Natural killer cell (primary cell): ENCODE data around the gene TNFAIP3. TPM values are rescaled to one million over a fixed set of nuclear protein-coding genes. Genes with fewer than 3 reads are reported as not detected.

Experiments
- ATAC-seq, 3 donors: fragments of 150-1000 bp in 2 of 3; fragments of 200-7000 bp in 1 of 3; cut with Tn5 transposase; 1 replicate in 1 of 3; 2 replicates in 2 of 3; pipeline ENCODE4 v1.10.0; 2021; ENCODE audit warnings: mild to moderate bottlenecking in 2 of 3, moderate library complexity in 2 of 3
- DNase-seq, 2 donors: peaks; one replicate each; pipeline versions ENCODE4 v3.0.0 to v3.0.0-alpha.2; 2013 to 2021; ENCODE audit warnings: mixed read lengths in 1 of 2
- H3K27ac ChIP-seq: one replicate; pipeline ENCODE4 v1.5.1; 2013; ENCODE audit warnings: mild to moderate bottlenecking, low read length
- H3K27me3 ChIP-seq: one replicate; pipeline ENCODE4 v1.6.1; 2013; ENCODE audit warnings: low read length; ENCODE audit not compliant: control insufficient read depth, insufficient read depth
- H3K36me3 ChIP-seq: one replicate; pipeline ENCODE4 v1.6.1; 2013; ENCODE audit warnings: low read length; ENCODE audit not compliant: control insufficient read depth, insufficient read depth
- H3K4me1 ChIP-seq: one replicate; pipeline ENCODE4 v1.6.1; 2013; ENCODE audit warnings: low read length; ENCODE audit not compliant: control insufficient read depth, insufficient read depth
- H3K4me3 ChIP-seq: one replicate; pipeline ENCODE4 v1.5.1; 2013; ENCODE audit warnings: low read length
- H3K9me3 ChIP-seq: one replicate; pipeline ENCODE4 v1.6.1; 2013; ENCODE audit warnings: low read length; ENCODE audit not compliant: control insufficient read depth, insufficient read depth
- H3K27ac Mint-ChIP-seq, 2 donors: one replicate each; pipeline ENCODE4 v1.8.0; 2022; ENCODE audit warnings: mild to moderate bottlenecking in 2 of 2, mixed read lengths in 2 of 2, moderate library complexity in 1 of 2
- H3K27me3 Mint-ChIP-seq, 2 donors: one replicate each; pipeline ENCODE4 v1.8.0; 2022; ENCODE audit warnings: low read depth in 2 of 2, mixed read lengths in 2 of 2
- H3K36me3 Mint-ChIP-seq: one replicate; pipeline ENCODE4 v1.8.0; 2022; ENCODE audit warnings: mixed read lengths
- H3K4me1 Mint-ChIP-seq, 2 donors: one replicate each; pipeline ENCODE4 v1.8.0; 2022; ENCODE audit warnings: mixed read lengths in 2 of 2
- H3K4me3 Mint-ChIP-seq: one replicate; pipeline ENCODE4 v1.8.0; 2022; ENCODE audit warnings: mild to moderate bottlenecking, moderate library complexity, mixed read lengths
- H3K9me3 Mint-ChIP-seq, 2 donors: one replicate each; pipeline ENCODE4 v1.8.0; 2022; ENCODE audit warnings: mixed read lengths in 2 of 2
- CTCF ChIP-seq: fragments of 200-600 bp; IDR thresholded peaks from one replicate; pipeline ENCODE4 v1.8.0; 2022; ENCODE audit warnings: antibody characterized with exemption
- WGBS: methylation state at CpG from one replicate; pipeline ENCODE4 v1.1.7; 2013; ENCODE audit warnings: missing lambda C conversion rate; ENCODE audit not compliant: insufficient coverage; 5-methylcytosine and 5-hydroxymethylcytosine counted together
- intact Hi-C: fragments of 100-400 bp; cut with micrococcal nuclease; formaldehyde crosslinking; loops from one replicate; pipeline ENCODE4 v1.14.2; 2022
- total RNA-seq, 4 donors: library from RNA; stranded (reverse); fragments of 120-200 nt in 1 of 4; gene quantifications; one replicate each; pipeline versions ENCODE4 v1.2.3 to v1.2.4, GENCODE V29; 2013 to 2022

Gene TNFAIP3
- total RNA-seq, 3 donors from 2014 or later (not counting 1 experiment from before 2014, with no cell fraction given) = 1,163 to 1,298 (median 1,241) TPM

- DNase-seq = no peak
- Histone ChIP-seq H3K36me3 (no peaks in the 10 kb centered on the region), H3K27me3 (no peaks in the 10 kb centered on the region), H3K9me3 (no peaks in the 10 kb centered on the region), H3K4me3 (no peak overlapping the region), H3K27ac (no peak overlapping the region), H3K4me1 (no peaks in the 10 kb centered on the region)
- H3K9me3 Mint-ChIP-seq = no peaks in the 10 kb centered on the region
- no peak for ATAC-seq
- H3K27me3 Mint-ChIP-seq = peaks cover 0 to 6% of the 10 kb centered on the region in 2 donors
- intact Hi-C loops = no loop called here
- WGBS = 100% methylated on average over 3 of the region's 4 CpGs
- TF ChIP-seq CTCF = no peak
- no peaks in the 10 kb centered on the region for H3K36me3 Mint-ChIP-seq
- H3K4me1 Mint-ChIP-seq = no peaks in the 10 kb centered on the region
- H3K27ac Mint-ChIP-seq = no peak overlapping the region
- H3K4me3 Mint-ChIP-seq = no peak overlapping the region
Observed at GRCh38 chr6:137894779-137895385, 27.8 kb downstream of the TNFAIP3 start.

GRCh38 chr6:137896647-137897046, 29.6 kb downstream of the TNFAIP3 start:
- no peaks in the 10 kb centered on the region for H3K27me3 ChIP-seq
- H3K27me3 Mint-ChIP-seq = peaks cover 0 to 6% of the 10 kb centered on the region in 2 donors
- no peaks in the 10 kb centered on the region for H3K36me3 ChIP-seq
- TF ChIP-seq CTCF = no peak
- no peaks in the 10 kb centered on the region for H3K9me3 ChIP-seq
- DNase-seq = no peak
- H3K4me1 ChIP-seq = no peaks in the 10 kb centered on the region
- no peaks in the 10 kb centered on the region for H3K36me3 Mint-ChIP-seq
- WGBS = 100% methylated on average over 1 of the region's 3 CpGs
- no peaks in the 10 kb centered on the region for H3K4me1 Mint-ChIP-seq
- no peak overlapping the region for H3K27ac Mint-ChIP-seq
- H3K4me3 ChIP-seq = no peak overlapping the region
- no peak overlapping the region for H3K27ac ChIP-seq
- no peaks in the 10 kb centered on the region for H3K9me3 Mint-ChIP-seq
- H3K4me3 Mint-ChIP-seq = no peak overlapping the region
- intact Hi-C loops = no loop called here
- ATAC-seq = no peak

- H3K4me1 Mint-ChIP-seq = peaks cover 0 to 5% of the 10 kb centered on the region in 2 donors
- no peaks in the 10 kb centered on the region for H3K9me3 Mint-ChIP-seq
- H3K4me1 ChIP-seq = no peaks in the 10 kb centered on the region
- H3K27me3 ChIP-seq = no peaks in the 10 kb centered on the region
- intact Hi-C loops = no loop called here
- no peaks in the 10 kb centered on the region for H3K36me3 Mint-ChIP-seq
- no peak overlapping the region for H3K4me3 ChIP-seq
- WGBS = 100% methylated on average over 1 of the region's 2 CpGs
- no peaks in the 10 kb centered on the region for H3K36me3 ChIP-seq
- no peak overlapping the region for H3K27ac ChIP-seq
- H3K4me3 Mint-ChIP-seq = no peak overlapping the region
- no peaks in the 10 kb centered on the region for H3K9me3 ChIP-seq
- H3K27ac Mint-ChIP-seq = no peak overlapping the region
- ATAC-seq (no peak), DNase-seq (no peak)
- TF ChIP-seq CTCF = no peak
- peaks cover 0 to 6% of the 10 kb centered on the region in 2 donors for H3K27me3 Mint-ChIP-seq
Observed at GRCh38 chr6:137900815-137901214, 33.8 kb downstream of the TNFAIP3 start.

DNA sequence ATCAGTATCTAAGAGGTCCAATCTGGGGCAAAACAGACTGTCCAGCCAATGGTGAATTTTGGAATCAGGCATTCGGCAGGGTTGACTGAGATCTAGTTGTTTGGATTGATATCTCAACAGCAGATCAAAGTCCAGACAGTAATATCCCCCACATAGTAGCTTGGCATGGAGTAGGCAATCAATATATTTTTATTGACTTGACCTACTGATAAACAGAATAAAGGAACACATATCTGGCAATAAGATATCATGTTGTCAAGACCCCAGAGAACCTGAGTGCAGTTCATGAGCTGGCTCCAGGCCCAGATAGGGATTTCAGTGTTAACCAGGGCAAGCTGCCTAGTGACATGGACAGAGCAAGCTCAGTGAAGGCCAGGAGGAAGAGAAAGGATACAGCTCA, 34.4 kb downstream of the TNFAIP3 start:
- no peak for TF ChIP-seq CTCF
- WGBS = 100% methylated on average over 1 of the region's 1 CpG
- peaks cover 0 to 5% of the 10 kb centered on the region in 2 donors for H3K4me1 Mint-ChIP-seq
- H3K9me3 Mint-ChIP-seq = no peaks in the 10 kb centered on the region
- H3K36me3 Mint-ChIP-seq = no peaks in the 10 kb centered on the region
- Histone ChIP-seq H3K9me3 (no peaks in the 10 kb centered on the region), H3K4me3 (no peak overlapping the region), H3K4me1 (no peaks in the 10 kb centered on the region), H3K27me3 (no peaks in the 10 kb centered on the region), H3K36me3 (no peaks in the 10 kb centered on the region), H3K27ac (no peak overlapping the region)
- ATAC-seq = no peak
- intact Hi-C loops = no loop called here
- H3K27ac Mint-ChIP-seq = no peak overlapping the region
- no peak overlapping the region for H3K4me3 Mint-ChIP-seq
- peaks cover 0 to 6% of the 10 kb centered on the region in 2 donors for H3K27me3 Mint-ChIP-seq
- no peak for DNase-seq
